ENCODE measurements around the gene CBLB.

Gene CBLB

GRCh38 chr3:105883798-105884377 lies 15.1 kb upstream of the CBLB start:
- no peak for DNase-seq (ENCODE audit: extremely low read depth, insufficient read length)
- Histone ChIP-seq H3K27me3 (replicated peaks; ENCODE audit: control insufficient read depth, insufficient read depth, low read length) (no peaks in the 10 kb centered on the region), H3K4me3 (replicated peaks; ENCODE audit: low read depth, low read length) (no peak overlapping the region), H3K36me3 (ENCODE audit: control insufficient read depth, insufficient read depth, low read length) (no peaks in the 10 kb centered on the region)
- TF ChIP-seq CTCF (IDR thresholded peaks at IDR 0.05; ENCODE audit: insufficient read depth, low read length, poor library complexity, severe bottlenecking), result no peak

DNA sequence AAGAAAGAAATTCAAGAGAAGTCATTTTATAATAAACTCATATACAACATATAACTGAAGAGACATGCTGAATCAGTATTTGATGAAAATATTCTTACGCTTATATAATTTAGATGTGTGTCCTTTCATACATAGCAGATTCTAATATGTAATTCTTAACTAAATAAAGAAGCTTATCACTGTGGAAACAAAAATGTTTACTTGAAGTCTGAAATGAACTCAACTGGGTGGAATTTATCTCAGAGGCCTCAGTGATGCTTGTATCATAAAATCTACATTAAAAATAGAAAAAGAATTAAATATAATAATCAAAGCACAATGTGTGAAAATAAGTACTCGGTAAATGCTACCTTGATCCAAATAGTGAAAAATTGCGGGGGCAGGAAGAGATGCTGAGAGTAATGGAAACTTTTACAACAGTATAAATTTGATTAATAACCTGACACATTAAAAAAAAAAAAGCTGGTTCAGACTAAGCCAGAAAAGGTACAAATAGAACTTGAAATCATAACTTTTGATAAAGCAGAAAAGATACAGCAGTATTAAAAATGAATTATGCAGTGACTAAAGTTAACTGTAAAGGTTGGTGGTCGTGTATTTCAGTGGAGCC lies 12.0 kb upstream of the CBLB start:
- no peak overlapping the region for H3K4me3 ChIP-seq (replicated peaks; ENCODE audit: low read depth, low read length)
- H3K36me3 ChIP-seq (ENCODE audit: control insufficient read depth, insufficient read depth, low read length), result no peaks in the 10 kb centered on the region
- no peaks in the 10 kb centered on the region for H3K27me3 ChIP-seq (replicated peaks; ENCODE audit: control insufficient read depth, insufficient read depth, low read length)
- no peak for TF ChIP-seq CTCF (IDR thresholded peaks at IDR 0.05; ENCODE audit: insufficient read depth, low read length, poor library complexity, severe bottlenecking)
- no peak for DNase-seq (ENCODE audit: extremely low read depth, insufficient read length)

GRCh38 chr3:105878061-105878460 lies 9.2 kb upstream of the CBLB start:
- no peak for DNase-seq (ENCODE audit: extremely low read depth, insufficient read length)
- H3K4me3 ChIP-seq (replicated peaks; ENCODE audit: low read depth, low read length), result no peak overlapping the region
- no peak for TF ChIP-seq CTCF (IDR thresholded peaks at IDR 0.05; ENCODE audit: insufficient read depth, low read length, poor library complexity, severe bottlenecking)
- no peaks in the 10 kb centered on the region for H3K36me3 ChIP-seq (ENCODE audit: control insufficient read depth, insufficient read depth, low read length)
- H3K27me3 ChIP-seq (replicated peaks; ENCODE audit: control insufficient read depth, insufficient read depth, low read length), result no peaks in the 10 kb centered on the region

GRCh38 chr3:105877336-105877910 lies 8.6 kb upstream of the CBLB start:
- Histone ChIP-seq H3K27me3 (replicated peaks; ENCODE audit: control insufficient read depth, insufficient read depth, low read length) (no peaks in the 10 kb centered on the region), H3K4me3 (replicated peaks; ENCODE audit: low read depth, low read length) (no peak overlapping the region), H3K36me3 (ENCODE audit: control insufficient read depth, insufficient read depth, low read length) (no peaks in the 10 kb centered on the region)
- TF ChIP-seq CTCF (IDR thresholded peaks at IDR 0.05; ENCODE audit: insufficient read depth, low read length, poor library complexity, severe bottlenecking), result no peak
- no peak for DNase-seq (ENCODE audit: extremely low read depth, insufficient read length)

DNA sequence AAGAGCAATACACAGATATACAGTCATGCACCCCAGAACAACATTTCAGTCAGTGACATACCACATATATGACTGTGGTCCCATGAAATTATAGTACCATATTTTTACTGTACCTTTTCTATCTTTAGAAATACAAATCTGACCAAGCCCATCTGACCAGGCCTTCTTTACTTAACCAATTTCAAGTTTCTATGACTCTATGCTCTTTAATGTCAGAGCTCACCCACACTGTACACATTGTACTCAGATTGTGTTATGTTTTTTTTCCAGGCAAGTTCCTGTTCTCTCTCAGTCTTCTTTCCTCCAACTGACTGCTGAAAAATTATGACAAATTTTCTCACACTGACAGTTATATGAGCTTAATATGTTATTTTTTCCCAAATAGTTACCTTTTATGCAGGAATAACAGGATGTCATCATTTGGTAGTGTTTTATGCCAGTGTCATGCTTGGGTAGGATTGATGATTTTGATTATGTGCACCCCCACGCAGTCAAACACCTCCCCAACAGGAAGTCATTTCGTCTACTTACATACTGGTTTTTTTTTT lies 8.0 kb upstream of the CBLB start:
- no peak for DNase-seq (ENCODE audit: extremely low read depth, insufficient read length)
- no peak for TF ChIP-seq CTCF (IDR thresholded peaks at IDR 0.05; ENCODE audit: insufficient read depth, low read length, poor library complexity, severe bottlenecking)
- H3K36me3 ChIP-seq (ENCODE audit: control insufficient read depth, insufficient read depth, low read length), result no peaks in the 10 kb centered on the region
- no peak overlapping the region for H3K4me3 ChIP-seq (replicated peaks; ENCODE audit: low read depth, low read length)
- H3K27me3 ChIP-seq (replicated peaks; ENCODE audit: control insufficient read depth, insufficient read depth, low read length), result no peaks in the 10 kb centered on the region

All from GM06990 (cell line).